ENCODE data around the gene COL4A5.
"Not testable (repeated sequence)": the region's sequence is repeated elsewhere in the genome, so short reads cannot be mapped to it uniquely, and the experiment has no call there.

Gene COL4A5

GRCh38 chrX:108439426-108439942 lies at the start of gene COL4A5:
TSS of gene COL4A5 (plus strand) at chrX:108439838. CDS start at chrX:108440126, 288 bp downstream.
- no peak for FAIRE-seq

- not testable (repeated sequence) for FAIRE-seq
Observed at GRCh38 chrX:108390976-108391717, 48.5 kb upstream of the COL4A5 start.

GRCh38 chrX:108396188-108396891 lies 43.3 kb upstream of the COL4A5 start:
- FAIRE-seq = no peak

DNA sequence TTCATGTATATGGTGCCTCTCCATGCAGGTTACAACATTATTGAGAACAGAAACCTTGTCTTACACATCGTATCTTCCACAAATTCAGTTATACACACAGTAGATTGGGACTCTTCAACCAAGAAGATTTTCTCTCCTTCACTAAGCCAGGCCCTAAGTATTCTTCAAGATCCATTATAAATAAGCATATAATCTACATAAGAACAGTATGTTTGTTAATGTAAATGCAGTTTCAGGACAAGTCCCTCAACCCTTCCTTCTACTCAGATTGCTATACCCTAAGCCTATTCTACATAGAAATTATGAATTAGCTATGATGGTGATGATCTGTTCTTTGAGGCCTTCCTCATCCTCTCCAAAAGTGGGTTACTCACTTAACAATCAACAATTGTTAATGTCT lies 42.7 kb upstream of the COL4A5 start:
- FAIRE-seq = no peak

DNA sequence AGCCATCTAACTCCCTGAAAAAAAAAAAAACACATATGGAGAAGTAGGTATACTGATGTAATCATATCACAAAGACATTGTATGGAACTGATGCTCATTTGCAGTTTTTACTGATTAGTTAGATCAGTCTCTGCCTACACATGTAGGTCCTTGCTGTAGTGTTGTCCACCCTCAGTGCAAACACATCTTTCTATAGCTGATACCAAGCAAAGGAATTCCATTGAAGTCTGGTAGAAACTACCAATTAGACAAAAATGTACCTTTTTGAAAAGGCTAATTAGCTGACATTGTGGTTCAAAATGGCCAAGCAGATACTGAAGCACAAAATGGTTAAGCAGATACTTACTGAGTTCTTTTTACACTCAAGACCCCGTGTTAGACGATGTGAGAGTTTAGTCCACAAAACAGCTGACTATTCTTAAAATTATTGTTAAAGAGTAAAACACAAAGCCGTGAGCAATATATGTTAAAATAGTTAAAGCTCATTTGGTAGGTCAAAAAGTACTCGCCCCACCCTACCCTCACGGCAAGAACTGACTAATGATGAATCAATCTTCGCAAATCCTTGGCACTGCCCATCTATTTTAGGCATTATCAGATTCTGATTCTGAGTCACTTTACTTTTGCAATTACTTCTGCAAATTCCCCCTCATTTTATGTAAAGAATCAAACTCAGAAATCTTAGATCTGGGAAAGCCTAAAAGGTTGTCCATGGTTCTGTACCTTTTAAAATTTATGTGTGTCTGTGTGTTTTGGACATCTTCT lies 41.8 kb upstream of the COL4A5 start:
- no peak for FAIRE-seq

- FAIRE-seq = no peak
Observed at GRCh38 chrX:108399418-108400165, 40.0 kb upstream of the COL4A5 start.

DNA sequence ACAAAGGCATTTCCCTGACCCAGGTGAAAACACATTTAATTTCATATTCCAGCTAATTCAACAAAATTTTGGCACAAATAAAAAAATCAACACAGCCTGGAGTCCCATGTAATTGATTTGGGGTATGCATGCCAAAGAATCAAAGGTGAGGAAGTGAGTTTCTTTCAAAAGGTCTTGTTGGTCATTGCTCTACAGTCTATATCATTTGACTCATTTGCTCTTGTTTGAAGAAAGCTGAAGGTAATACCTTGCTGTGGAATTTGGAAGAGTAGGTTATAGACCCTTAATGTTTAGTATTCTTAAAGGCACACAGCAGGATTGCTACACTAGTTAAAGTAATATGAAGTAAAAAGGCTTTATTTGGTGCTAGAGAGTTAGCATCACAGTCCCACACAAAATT lies 26.9 kb upstream of the COL4A5 start:
- FAIRE-seq = no peak

- FAIRE-seq = no peak
Observed at GRCh38 chrX:108415146-108415545, 24.5 kb upstream of the COL4A5 start.

DNA sequence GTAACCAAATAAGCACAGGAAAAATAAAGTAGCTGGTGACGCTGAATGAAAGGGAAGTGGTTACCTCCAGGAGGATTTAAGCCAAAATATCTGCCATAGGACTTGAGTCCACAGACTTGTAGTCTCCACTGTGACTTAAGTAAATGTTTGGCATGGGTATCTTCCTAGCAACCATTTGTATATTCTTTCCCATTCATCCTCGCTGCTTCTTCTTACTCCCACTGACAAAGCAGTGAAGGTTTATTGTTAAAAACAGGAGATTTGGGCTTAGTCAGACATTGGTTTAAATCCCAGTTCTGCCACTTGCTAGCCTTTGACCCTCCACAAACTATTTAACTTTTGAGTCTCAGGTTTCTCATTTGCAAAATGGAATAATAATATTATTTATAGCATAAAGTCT lies 23.7 kb upstream of the COL4A5 start:
- FAIRE-seq = no peak

DNA sequence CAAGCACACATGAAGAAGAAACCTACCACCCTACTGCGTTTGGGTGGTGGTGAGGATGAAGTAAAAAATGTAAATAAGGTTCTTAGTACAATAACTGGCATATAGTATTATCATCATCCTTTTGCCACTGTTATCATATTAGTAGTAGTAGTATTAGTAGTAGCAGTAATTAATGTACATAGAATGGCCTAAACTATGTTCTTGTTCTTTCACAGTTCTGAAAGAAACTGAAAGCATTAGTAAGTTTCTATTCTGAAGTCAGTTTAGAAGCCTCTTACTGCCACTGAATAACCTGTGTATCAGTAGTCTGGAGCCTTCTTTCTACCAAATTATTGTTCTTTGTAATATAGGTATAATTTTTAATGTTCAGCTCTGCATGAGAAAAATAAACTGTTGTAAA lies 22.4 kb upstream of the COL4A5 start:
- no peak for FAIRE-seq

- FAIRE-seq = no peak
Observed at GRCh38 chrX:108419401-108419800, 20.2 kb upstream of the COL4A5 start.

GRCh38 chrX:108420481-108420880 lies 19.2 kb upstream of the COL4A5 start:
- FAIRE-seq = no peak

- no peak for FAIRE-seq
Observed at GRCh38 chrX:108426262-108426661, 13.4 kb upstream of the COL4A5 start.

- FAIRE-seq = no peak
Observed at GRCh38 chrX:108435261-108435660, 4.4 kb upstream of the COL4A5 start.

- no peak for FAIRE-seq
Observed at GRCh38 chrX:108437349-108438109, 2.1 kb upstream of the COL4A5 start.

DNA sequence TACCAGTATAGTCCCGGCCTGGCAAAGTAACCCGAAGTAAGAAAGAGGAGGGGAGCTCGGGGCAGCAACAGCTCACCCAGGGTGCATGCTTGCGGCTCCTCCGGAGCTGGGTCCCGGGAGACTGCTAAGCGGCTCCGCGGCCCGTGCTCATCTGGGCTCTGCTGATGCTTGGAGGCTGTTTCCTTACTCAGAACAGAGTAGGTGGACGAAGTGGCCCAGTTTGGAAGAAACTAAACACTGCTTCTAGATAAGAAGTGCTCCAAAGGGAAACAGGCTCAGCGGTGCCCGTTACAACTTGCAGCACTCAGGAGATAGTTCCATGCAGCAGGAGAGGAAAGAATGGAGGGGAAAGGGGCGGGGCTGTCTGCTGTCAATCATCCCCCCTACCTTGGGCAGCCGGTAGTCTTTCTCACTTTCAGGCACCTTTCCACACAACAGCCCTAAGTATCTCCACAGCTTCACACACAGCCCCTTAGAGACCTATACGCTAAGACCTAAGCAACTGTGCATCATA lies 1.5 kb upstream of the COL4A5 start, which contains the start of gene COL4A6:
Gene COL4A6 (minus strand): TSS at position 313 of the 514 bp plus-strand sequence. CDS start 226 bp downstream, at position 87.
- FAIRE-seq = no peak

DNA sequence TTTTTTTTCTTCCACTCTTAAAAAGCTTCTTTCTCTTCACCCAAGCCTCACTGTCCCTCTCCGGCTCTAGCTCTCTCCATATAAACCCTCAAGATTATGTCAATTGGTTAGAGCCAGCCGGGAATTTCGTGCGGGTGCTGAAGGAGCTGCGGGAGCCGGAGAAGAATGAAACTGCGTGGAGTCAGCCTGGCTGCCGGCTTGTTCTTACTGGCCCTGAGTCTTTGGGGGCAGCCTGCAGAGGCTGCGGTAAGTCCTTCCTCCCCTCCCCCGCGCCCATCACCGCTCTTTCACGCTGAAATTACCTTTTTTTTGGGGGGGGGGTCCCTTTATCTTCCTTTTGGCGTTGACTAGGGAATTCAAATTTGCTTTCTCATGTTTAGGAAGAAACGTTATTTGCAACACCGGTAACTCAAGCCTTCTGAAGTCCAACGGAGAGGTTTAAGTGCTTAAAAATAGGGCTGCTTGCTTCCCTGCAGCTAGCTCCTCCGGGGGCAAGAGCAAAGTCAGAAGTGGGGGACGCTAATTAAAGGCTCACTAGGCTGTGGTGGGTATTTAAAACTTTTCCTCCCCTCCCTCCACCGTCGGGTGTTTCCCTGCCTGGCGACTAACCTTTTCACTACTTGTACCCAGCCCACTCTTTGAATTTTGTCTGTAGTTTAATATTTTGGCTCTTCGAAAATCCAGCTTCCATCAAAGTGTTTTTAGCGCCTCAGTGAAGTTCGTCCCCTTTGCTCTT lies 491 bp downstream of the COL4A5 start:
- FAIRE-seq = no peak

DNA sequence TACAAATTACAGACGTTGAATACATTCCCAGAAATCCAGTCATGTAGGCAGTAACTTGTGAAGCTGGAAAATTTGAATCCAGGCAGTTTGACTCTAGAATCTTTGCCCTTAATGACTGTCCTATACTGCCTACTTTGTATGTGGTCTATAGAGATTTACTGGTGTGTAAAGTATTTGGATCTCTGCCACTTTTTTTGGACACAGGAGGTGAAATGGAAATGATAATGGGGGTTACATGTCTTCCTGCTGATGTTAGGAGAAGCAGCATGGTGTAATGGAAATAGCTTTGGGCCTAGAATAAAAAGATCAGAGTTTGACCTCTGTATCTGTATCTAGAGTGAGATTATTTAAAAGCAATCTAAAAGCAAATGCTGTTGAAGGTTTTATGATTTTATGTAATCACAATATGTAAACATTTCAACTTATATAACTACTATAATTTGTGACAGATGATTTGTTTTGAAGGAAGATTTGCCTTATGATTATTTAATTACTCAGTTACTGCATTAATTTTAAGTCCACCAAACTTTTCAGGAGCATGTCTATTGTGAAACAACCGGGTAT lies 3.3 kb downstream of the COL4A5 start:
- no peak for FAIRE-seq

- no peak for FAIRE-seq
Observed at GRCh38 chrX:108447303-108447702, 7.7 kb downstream of the COL4A5 start.

DNA sequence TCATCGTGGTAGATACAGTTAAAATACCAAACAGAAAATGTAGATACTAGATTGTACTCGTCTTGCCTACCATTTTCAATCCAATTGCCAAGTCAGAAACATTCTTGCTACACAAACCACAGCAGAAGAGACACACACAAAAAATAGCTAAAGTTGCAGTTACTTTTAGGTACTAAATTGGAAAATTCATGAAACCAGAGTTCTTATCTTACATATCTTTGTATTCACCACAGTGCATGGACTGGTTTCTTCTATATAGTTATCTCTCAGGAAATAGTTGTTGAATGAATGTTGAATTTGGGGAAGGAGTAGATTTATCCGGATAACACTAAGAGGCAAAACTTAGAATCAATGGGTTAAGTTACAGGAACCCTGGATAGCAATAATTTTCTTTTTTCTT lies 14.2 kb downstream of the COL4A5 start:
- FAIRE-seq = no peak
